C4-2B (cell line): ENCODE results near the gene EPHX1.

Experiments
- H3K27ac ChIP-seq: fragments of 450-650 bp; 2 replicates; pipeline ENCODE4 v1.5.1; 2017
- CTCF ChIP-seq: fragments of 450-650 bp; conservative IDR thresholded peaks from 2 replicates; pipeline ENCODE4 v1.5.1; 2017; ENCODE audit warnings: mild to moderate bottlenecking
- ZFX ChIP-seq: fragments of 450-650 bp; IDR thresholded peaks from 2 replicates; pipeline ENCODE4 v1.6.1; 2017

Gene EPHX1

GRCh38 chr1:225815526-225816178, 5.7 kb downstream of the EPHX1 start:
- peak overlapping the region; percentile 93 for H3K27ac ChIP-seq
- TF ChIP-seq ZFX (no peak), CTCF (no peak)

- no peak for TF ChIP-seq ZFX
- TF ChIP-seq CTCF: no peak
- H3K27ac ChIP-seq: peak overlapping the region; percentile 93
Measured at GRCh38 chr1:225816643-225817538, 7.0 kb downstream of the EPHX1 start.

- peak overlapping the region; percentile 93 for H3K27ac ChIP-seq
- no peak; the same call in 1 of the 2 replicates for TF ChIP-seq ZFX
- TF ChIP-seq CTCF: no peak
Measured at GRCh38 chr1:225817611-225818061, 7.7 kb downstream of the EPHX1 start.

- H3K27ac ChIP-seq: peak overlapping the region; percentile 93
- no peak for TF ChIP-seq CTCF
- no peak for TF ChIP-seq ZFX
Measured at GRCh38 chr1:225818229-225818628, 8.3 kb downstream of the EPHX1 start.

GRCh38 chr1:225819346-225820192, 9.6 kb downstream of the EPHX1 start:
- TF ChIP-seq ZFX (no peak), CTCF (no peak)
- H3K27ac ChIP-seq: peak overlapping the region; percentile 93

GRCh38 chr1:225820522-225821120, 10.7 kb downstream of the EPHX1 start:
- no peak for TF ChIP-seq ZFX
- no peak for TF ChIP-seq CTCF
- peak overlapping the region; percentile 93 for H3K27ac ChIP-seq
